ENCODE data around the gene RFTN1.

DNA sequence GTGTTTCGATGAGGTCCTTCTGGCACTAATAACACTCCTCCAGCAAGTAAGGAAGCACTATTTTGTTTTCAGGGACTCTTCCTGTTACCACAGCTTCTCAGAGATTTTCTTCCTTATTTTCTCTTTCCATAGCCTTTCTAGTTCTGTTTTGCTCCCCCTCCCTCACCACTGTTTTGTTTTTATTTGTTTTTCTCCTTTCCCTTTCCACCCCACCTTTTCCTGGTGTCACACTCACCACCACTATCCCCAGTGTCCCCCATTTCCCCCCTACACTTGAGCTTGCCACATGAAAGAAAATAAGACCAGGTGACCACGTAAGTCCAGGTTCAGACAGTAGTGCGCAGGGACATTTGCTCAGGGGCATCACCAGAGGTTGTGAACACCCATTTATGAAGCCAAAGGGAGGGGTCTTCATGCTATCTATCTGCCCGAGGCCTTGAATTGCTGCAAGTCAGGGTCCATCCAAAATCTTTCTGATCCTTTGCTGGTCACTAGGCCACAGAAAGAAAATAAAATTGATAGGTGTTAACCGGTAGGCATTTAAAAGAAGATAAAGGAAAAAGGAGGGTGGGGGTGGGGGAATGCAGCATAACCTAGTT, 1.4 kb upstream of the RFTN1 start:
- TF ChIP-seq, protein P1, sequence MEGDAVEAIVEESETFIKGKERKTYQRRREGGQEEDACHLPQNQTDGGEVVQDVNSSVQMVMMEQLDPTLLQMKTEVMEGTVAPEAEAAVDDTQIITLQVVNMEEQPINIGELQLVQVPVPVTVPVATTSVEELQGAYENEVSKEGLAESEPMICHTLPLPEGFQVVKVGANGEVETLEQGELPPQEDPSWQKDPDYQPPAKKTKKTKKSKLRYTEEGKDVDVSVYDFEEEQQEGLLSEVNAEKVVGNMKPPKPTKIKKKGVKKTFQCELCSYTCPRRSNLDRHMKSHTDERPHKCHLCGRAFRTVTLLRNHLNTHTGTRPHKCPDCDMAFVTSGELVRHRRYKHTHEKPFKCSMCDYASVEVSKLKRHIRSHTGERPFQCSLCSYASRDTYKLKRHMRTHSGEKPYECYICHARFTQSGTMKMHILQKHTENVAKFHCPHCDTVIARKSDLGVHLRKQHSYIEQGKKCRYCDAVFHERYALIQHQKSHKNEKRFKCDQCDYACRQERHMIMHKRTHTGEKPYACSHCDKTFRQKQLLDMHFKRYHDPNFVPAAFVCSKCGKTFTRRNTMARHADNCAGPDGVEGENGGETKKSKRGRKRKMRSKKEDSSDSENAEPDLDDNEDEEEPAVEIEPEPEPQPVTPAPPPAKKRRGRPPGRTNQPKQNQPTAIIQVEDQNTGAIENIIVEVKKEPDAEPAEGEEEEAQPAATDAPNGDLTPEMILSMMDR (IDR thresholded peaks at IDR 0.05): no peak
- TF ChIP-seq EZH2phosphoT487 (IDR thresholded peaks at IDR 0.05) (no peak), EZH2 (IDR thresholded peaks at IDR 0.05) (no peak)
